ENCODE data around the gene TMEM170A. TPM values are rescaled to one million over a fixed set of nuclear protein-coding genes. Genes with fewer than 3 reads are reported as not detected.

TMEM170A gene
- total and polyA plus RNA-seq, 2 experiments from 2014 or later: 21.1 to 43.6 TPM

DNA sequence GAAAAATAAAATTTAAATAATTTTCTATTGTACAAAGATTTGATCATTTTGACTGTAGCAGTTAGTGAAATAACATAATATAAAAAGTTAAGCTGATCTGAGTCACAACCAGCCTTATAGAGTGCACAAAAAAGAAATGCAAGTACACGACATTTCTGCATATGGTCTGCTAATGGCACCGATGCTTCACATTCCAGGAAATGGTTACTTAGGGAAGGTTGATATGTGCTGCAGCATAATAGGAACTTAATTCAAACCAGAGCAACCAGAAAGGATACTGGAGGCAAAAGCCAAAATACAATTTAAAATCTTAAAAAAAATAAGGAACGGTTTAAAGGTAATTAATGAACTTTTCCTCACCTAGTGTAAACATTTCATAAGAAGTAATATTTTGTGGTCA is 21.2 kb downstream of the TMEM170A start:
- Histone ChIP-seq H2AFZ (no peak overlapping the region), H3K9me2 (replicated peaks; ENCODE audit: insufficient read depth) (no peaks in the 10 kb centered on the region), H3K27ac (peak overlapping the region; percentile 47), H4K20me1 (ENCODE audit: insufficient read depth, poor library complexity, severe bottlenecking) (no peaks in the 10 kb centered on the region), H3K36me3 (replicated peaks; ENCODE audit: insufficient read depth, low read depth) (no peaks in the 10 kb centered on the region), H3K4me2 (no peak overlapping the region), H3K27me3 (no peaks in the 10 kb centered on the region), H3K4me1 (ENCODE audit: insufficient read depth) (no peaks in the 10 kb centered on the region), H3K9me3 (ENCODE audit: low read depth) (no peaks in the 10 kb centered on the region), H3K4me3 (no peak overlapping the region), H3K79me2 (no peaks in the 10 kb centered on the region)
- 65% methylated on average over 3 of the region's 3 CpGs for WGBS (ENCODE audit: low lambda C conversion rate, missing lambda C conversion rate)
- TF ChIP-seq EZH2phosphoT487 (IDR thresholded peaks at IDR 0.05; ENCODE audit: low read depth, severe bottlenecking, unreplicated experiment): no peak
- TF ChIP-seq EZH2 (IDR thresholded peaks at IDR 0.05; ENCODE audit: borderline replicate concordance): no peak
- TF ChIP-seq, protein P1, sequence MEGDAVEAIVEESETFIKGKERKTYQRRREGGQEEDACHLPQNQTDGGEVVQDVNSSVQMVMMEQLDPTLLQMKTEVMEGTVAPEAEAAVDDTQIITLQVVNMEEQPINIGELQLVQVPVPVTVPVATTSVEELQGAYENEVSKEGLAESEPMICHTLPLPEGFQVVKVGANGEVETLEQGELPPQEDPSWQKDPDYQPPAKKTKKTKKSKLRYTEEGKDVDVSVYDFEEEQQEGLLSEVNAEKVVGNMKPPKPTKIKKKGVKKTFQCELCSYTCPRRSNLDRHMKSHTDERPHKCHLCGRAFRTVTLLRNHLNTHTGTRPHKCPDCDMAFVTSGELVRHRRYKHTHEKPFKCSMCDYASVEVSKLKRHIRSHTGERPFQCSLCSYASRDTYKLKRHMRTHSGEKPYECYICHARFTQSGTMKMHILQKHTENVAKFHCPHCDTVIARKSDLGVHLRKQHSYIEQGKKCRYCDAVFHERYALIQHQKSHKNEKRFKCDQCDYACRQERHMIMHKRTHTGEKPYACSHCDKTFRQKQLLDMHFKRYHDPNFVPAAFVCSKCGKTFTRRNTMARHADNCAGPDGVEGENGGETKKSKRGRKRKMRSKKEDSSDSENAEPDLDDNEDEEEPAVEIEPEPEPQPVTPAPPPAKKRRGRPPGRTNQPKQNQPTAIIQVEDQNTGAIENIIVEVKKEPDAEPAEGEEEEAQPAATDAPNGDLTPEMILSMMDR (IDR thresholded peaks at IDR 0.05; ENCODE audit: poor library complexity): no peak
- no peak for DNase-seq (ENCODE audit: low spot score)

DNA sequence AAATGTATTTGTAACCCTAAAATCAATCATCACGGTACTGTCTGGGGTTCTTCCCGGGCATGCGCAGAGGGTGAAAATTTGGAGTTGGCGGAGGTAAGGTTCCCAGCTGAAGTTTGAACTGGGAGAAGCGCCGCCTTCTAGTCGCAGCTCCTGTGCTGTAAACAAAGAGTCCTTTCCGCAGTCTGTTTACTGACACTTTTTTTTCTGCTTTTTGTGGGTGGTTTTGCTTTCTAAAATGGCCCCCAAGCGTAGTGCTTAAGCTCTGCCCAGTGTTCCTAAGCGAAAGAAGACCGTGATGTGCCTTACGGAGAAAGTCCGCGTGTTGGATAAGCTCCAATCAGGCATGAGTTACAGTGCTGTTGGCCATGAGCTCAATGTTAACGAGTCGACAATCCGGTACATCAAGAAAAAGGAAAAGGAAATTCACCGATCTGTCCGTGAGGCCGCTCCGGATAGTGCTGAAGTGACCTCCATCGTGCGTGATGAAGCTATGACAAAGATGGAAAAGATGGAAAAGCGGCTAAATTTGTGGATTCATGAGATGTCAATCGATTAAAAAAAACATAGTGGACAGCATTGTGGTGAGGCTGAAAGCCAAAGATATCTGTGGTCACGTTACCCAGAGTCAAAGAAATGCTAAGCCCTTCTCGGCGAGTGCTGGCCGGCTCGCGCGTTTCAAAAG is 30.6 kb downstream of the TMEM170A start:
- no peaks in the 10 kb centered on the region for H4K20me1 ChIP-seq (ENCODE audit: insufficient read depth, poor library complexity, severe bottlenecking)
- H3K9me2 ChIP-seq (replicated peaks; ENCODE audit: insufficient read depth): no peaks in the 10 kb centered on the region
- H2AFZ ChIP-seq: peak overlapping the region; percentile 69
- H3K9me3 ChIP-seq (ENCODE audit: low read depth): no peaks in the 10 kb centered on the region
- peaks cover 43% of the 10 kb centered on the region for H3K79me2 ChIP-seq
- WGBS (ENCODE audit: low lambda C conversion rate, missing lambda C conversion rate): 2% methylated on average over 32 of the region's 32 CpGs
- peak overlapping the region; percentile 88 for H3K4me2 ChIP-seq
- no peaks in the 10 kb centered on the region for H3K4me1 ChIP-seq (ENCODE audit: insufficient read depth)
- H3K4me3 ChIP-seq: peak overlapping the region; percentile 49
- peak; percentile 90 for DNase-seq (ENCODE audit: low spot score)
- H3K36me3 ChIP-seq (replicated peaks; ENCODE audit: insufficient read depth, low read depth): no peaks in the 10 kb centered on the region
- peak overlapping the region; percentile 97 for H3K27ac ChIP-seq
- H3K27me3 ChIP-seq: no peaks in the 10 kb centered on the region
- TF ChIP-seq EZH2phosphoT487 (IDR thresholded peaks at IDR 0.05; ENCODE audit: low read depth, severe bottlenecking, unreplicated experiment) (no peak), EZH2 (IDR thresholded peaks at IDR 0.05; ENCODE audit: borderline replicate concordance) (no peak)
- TF ChIP-seq, protein P1 (IDR thresholded peaks at IDR 0.05; ENCODE audit: poor library complexity): no peak

DNA sequence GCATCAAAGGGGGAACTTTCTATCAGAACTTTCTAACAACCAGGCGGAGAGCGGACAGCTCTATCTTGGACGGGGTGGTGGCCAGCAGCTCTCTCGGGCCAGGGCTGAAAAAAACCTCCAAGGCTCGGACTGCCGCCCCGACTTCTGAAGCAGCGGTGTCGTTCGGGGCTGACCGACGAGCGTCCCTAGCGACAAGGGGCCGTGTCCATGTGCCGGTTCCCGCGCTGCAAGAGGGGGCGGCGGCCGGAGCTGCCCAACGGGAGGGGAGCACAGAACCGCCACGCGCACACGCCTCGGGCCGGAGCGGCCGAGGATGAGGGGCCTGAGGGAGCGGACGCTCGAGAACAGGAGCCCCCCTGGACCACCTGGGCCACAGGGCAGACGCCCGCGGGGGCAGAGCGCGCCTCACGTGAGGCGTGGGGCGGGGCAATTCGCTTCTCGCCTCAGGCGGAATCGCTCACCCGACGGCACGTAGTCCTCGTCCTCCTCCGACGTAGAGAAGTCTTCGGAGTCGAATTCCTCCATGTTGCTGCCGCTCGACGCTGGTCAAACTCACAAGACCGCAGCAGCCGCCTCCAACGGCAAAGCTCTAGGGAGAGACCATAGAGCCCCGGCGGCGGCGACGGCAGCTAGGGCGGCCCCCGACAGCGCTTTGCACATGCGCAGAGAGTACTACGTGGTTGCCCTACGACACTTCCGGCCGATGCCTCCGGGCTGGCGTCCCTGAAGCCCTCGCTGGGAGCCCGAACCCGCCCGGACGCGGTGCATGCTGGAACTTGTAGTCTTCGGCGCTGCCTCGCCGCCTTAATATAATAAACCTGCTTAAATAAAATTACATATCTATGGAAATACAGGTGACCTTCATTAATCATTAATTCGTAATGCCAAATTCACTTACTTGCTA is 31.4 kb downstream of the TMEM170A start, which contains the start of gene CFDP1:
TSS of gene CFDP1 (minus strand) at position 676 of the 904 bp plus-strand sequence. CDS start at position 525, 151 bp downstream.
- Histone ChIP-seq H4K20me1 (ENCODE audit: insufficient read depth, poor library complexity, severe bottlenecking) (no peaks in the 10 kb centered on the region), H3K9me2 (replicated peaks; ENCODE audit: insufficient read depth) (no peaks in the 10 kb centered on the region), H2AFZ (peak within 1 kb of the TSS; percentile 90), H3K4me1 (ENCODE audit: insufficient read depth) (no peaks in the 10 kb centered on the region), H3K27ac (peak within 1 kb of the TSS; percentile 97), H3K9me3 (ENCODE audit: low read depth) (no peaks in the 10 kb centered on the region), H3K79me2 (peaks cover 51% of the 10 kb centered on the region), H3K4me2 (peak within 1 kb of the TSS; percentile 88), H3K4me3 (peak within 1 kb of the TSS; percentile 49), H3K27me3 (no peaks in the 10 kb centered on the region), H3K36me3 (replicated peaks; ENCODE audit: insufficient read depth, low read depth) (no peaks in the 10 kb centered on the region)
- TF ChIP-seq, protein P1 (IDR thresholded peaks at IDR 0.05; ENCODE audit: poor library complexity): peak; percentile 2
- no peak for TF ChIP-seq EZH2 (IDR thresholded peaks at IDR 0.05; ENCODE audit: borderline replicate concordance)
- no peak for TF ChIP-seq EZH2phosphoT487 (IDR thresholded peaks at IDR 0.05; ENCODE audit: low read depth, severe bottlenecking, unreplicated experiment)
- peak; percentile 99 for DNase-seq (ENCODE audit: low spot score)
- 2% methylated on average over 84 of the region's 85 CpGs for WGBS (ENCODE audit: low lambda C conversion rate, missing lambda C conversion rate)
